SK-N-SH treated with all-trans-retinoic acid at 6 μM for 48 hours (cell line): ENCODE measurements around the gene PPP1CA.

ENCODE experiments used
- ATAC-seq: fragments of 200-7000 bp; cut with Tn5 transposase; 3 replicates; pipeline ENCODE4 v1.9.1; 2020; ENCODE audit warnings: mild to moderate bottlenecking, moderate library complexity
- BACH2 ChIP-seq: fragments of 250-450 bp; sonication (Bioruptor Pico); IDR thresholded peaks from 2 replicates; pipeline ENCODE4 v1.9.0; 2021; ENCODE audit warnings: mild to moderate bottlenecking, borderline replicate concordance
- CSDC2 ChIP-seq: fragments of 250-450 bp; sonication (Bioruptor Pico); IDR thresholded peaks from 2 replicates; pipeline ENCODE4 v1.5.0; 2020; ENCODE audit warnings: mild to moderate bottlenecking, moderate library complexity
- ESRRG ChIP-seq: fragments of 250-450 bp; sonication (Bioruptor Pico); IDR thresholded peaks from 2 replicates; pipeline ENCODE4 v1.6.1; 2021; ENCODE audit warnings: mild to moderate bottlenecking
- GLIS3 ChIP-seq: fragments of 250-450 bp; sonication (Bioruptor Pico); IDR thresholded peaks from 2 replicates; pipeline ENCODE4 v1.5.0; 2020; ENCODE audit warnings: mild to moderate bottlenecking, moderate library complexity
- ISL1 ChIP-seq: fragments of 250-450 bp; sonication (Bioruptor Pico); IDR thresholded peaks from 2 replicates; pipeline ENCODE4 v2.1.2; 2022; ENCODE audit warnings: mild to moderate bottlenecking, moderate library complexity
- OSR1 ChIP-seq: fragments of 250-450 bp; sonication (Bioruptor Pico); IDR thresholded peaks from 2 replicates; pipeline ENCODE4 v1.8.0; 2022; ENCODE audit warnings: moderate library complexity, mild to moderate bottlenecking, inconsistent platforms
- POU6F1 ChIP-seq: fragments of 250-450 bp; sonication (Bioruptor Pico); IDR thresholded peaks from 2 replicates; pipeline ENCODE4 v1.8.0; 2021; ENCODE audit warnings: low read depth, mild to moderate bottlenecking, moderate library complexity, borderline replicate concordance
- PPARA ChIP-seq: fragments of 250-450 bp; sonication (Bioruptor Pico); IDR thresholded peaks from 2 replicates; pipeline ENCODE4 v1.5.0; 2020; ENCODE audit warnings: mild to moderate bottlenecking, borderline replicate concordance
- RARB ChIP-seq: fragments of 250-450 bp; sonication (Bioruptor Pico); IDR thresholded peaks from 2 replicates; pipeline ENCODE4 v1.8.0; 2021; ENCODE audit warnings: mild to moderate bottlenecking, moderate library complexity
- SNAI2 ChIP-seq: fragments of 250-450 bp; sonication (Bioruptor Pico); IDR thresholded peaks from 2 replicates; pipeline ENCODE4 v1.5.0; 2020; ENCODE audit warnings: mild to moderate bottlenecking, moderate library complexity
- TCF4 ChIP-seq: fragments of 250-450 bp; sonication (Bioruptor Pico); IDR thresholded peaks from 2 replicates; pipeline ENCODE4 v1.8.0; 2021; ENCODE audit warnings: mild to moderate bottlenecking, moderate library complexity, borderline replicate concordance
- TOX ChIP-seq: fragments of 250-450 bp; sonication (Bioruptor Pico); IDR thresholded peaks from 2 replicates; pipeline ENCODE4 v1.8.0; 2021; ENCODE audit warnings: mild to moderate bottlenecking, moderate library complexity, borderline replicate concordance
- TSHZ2 ChIP-seq: fragments of 250-450 bp; sonication (Bioruptor Pico); IDR thresholded peaks from 2 replicates; pipeline ENCODE4 v1.5.0; 2020; ENCODE audit warnings: mild to moderate bottlenecking, moderate library complexity
- ZC3H10 ChIP-seq: fragments of 250-450 bp; sonication (Bioruptor Pico); IDR thresholded peaks from 2 replicates; pipeline ENCODE4 v1.5.1; 2021; ENCODE audit warnings: mild to moderate bottlenecking, moderate library complexity
- ZFP3 ChIP-seq: fragments of 250-450 bp; sonication (Bioruptor Pico); IDR thresholded peaks from 2 replicates; pipeline ENCODE4 v1.5.0; 2020; ENCODE audit warnings: mild to moderate bottlenecking, moderate library complexity
- ZFP30 ChIP-seq: fragments of 450-650 bp; formaldehyde crosslinking; IDR thresholded peaks from 2 replicates; pipeline ENCODE4 v1.5.0; 2022; ENCODE audit warnings: mild to moderate bottlenecking, moderate library complexity
- ZNF70 ChIP-seq: fragments of 450-650 bp; formaldehyde crosslinking; IDR thresholded peaks from 2 replicates; pipeline ENCODE4 v1.5.0; 2020; ENCODE audit warnings: mild to moderate bottlenecking, moderate library complexity
- ZNF8 ChIP-seq: fragments of 450-650 bp; formaldehyde crosslinking; IDR thresholded peaks from 2 replicates; pipeline ENCODE4 v1.5.0; 2020; ENCODE audit warnings: mild to moderate bottlenecking, moderate library complexity
- TF ChIP-seq, protein P1 (sequence below): fragments of 250-450 bp; sonication (Bioruptor Pico); IDR thresholded peaks from 2 replicates; pipeline ENCODE4 v1.5.1; 2021; ENCODE audit warnings: mild to moderate bottlenecking, moderate library complexity
- TF ChIP-seq, protein P2 (sequence below): fragments of 250-450 bp; sonication (Bioruptor Pico); IDR thresholded peaks from 2 replicates; pipeline ENCODE4 v1.5.1; 2020; ENCODE audit warnings: low read depth, mild to moderate bottlenecking, moderate library complexity

Gene PPP1CA

DNA sequence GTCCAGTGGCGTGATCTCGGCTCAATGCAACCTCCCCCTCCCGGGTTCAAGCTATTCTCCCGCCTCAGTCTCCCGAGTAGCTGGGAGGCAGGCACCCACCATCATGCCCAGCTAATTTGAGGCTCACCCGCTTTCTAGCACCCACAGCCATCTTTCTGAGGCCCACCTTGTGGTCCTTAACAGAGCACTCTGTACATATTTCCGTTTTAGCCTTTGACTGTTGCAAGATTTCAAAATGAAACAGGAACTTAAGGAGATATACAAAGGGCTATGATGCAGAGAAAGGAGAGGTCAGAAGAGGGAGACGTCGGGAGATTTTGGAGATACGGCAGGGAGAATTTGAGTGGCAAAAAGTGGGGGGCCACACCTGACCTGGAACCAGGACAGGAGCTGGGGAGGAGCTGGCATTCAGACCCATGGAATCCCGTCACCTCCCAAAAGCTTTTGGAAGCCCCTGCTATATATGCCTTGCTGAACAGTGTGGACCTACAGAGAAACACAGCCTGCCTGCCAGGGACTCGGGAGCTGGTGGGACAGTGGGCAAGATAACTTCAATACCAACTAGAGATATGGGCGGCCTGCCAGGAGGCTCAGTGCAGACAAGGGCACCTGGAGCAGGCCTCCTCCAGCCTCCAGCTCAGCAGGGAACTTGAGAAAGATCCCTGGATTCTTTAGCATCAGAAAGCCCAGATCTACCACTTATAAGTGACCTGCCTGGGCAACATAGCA lies 20.2 kb downstream of the PPP1CA start:
- no peak for TF ChIP-seq ZNF8 (CRISPR knock-in tag)
- TF ChIP-seq PPARA (CRISPR knock-in tag): no peak
- no peak for TF ChIP-seq ZC3H10 (CRISPR knock-in tag)
- no peak for TF ChIP-seq OSR1 (CRISPR knock-in tag)
- no peak for TF ChIP-seq TOX
- no peak for TF ChIP-seq ZFP3 (CRISPR knock-in tag)
- TF ChIP-seq POU6F1 (CRISPR knock-in tag): no peak
- no peak for TF ChIP-seq ZNF70 (CRISPR knock-in tag)
- no peak for TF ChIP-seq GLIS3 (CRISPR knock-in tag)
- TF ChIP-seq ISL1 (CRISPR knock-in tag): no peak
- ATAC-seq: no peak

GRCh38 chr11:67379061-67380058 lies 22.3 kb downstream of the PPP1CA start:
- ATAC-seq: peak; percentile 65
- TF ChIP-seq BACH2: no peak
- no peak for TF ChIP-seq TSHZ2
- no peak for TF ChIP-seq POU6F1 (CRISPR knock-in tag)
- no peak for TF ChIP-seq RARB (CRISPR knock-in tag)

- TF ChIP-seq OSR1 (CRISPR knock-in tag) (no peak), ZFP30 (CRISPR knock-in tag) (no peak), TCF4 (CRISPR knock-in tag) (no peak), ZNF70 (CRISPR knock-in tag) (no peak), ESRRG (no peak), PPARA (CRISPR knock-in tag) (no peak), ZFP3 (CRISPR knock-in tag) (no peak), SNAI2 (CRISPR knock-in tag) (no peak), RARB (CRISPR knock-in tag) (no peak), CSDC2 (CRISPR knock-in tag) (no peak), BACH2 (no peak), TSHZ2 (no peak), GLIS3 (CRISPR knock-in tag) (no peak)
- TF ChIP-seq, protein P1, sequence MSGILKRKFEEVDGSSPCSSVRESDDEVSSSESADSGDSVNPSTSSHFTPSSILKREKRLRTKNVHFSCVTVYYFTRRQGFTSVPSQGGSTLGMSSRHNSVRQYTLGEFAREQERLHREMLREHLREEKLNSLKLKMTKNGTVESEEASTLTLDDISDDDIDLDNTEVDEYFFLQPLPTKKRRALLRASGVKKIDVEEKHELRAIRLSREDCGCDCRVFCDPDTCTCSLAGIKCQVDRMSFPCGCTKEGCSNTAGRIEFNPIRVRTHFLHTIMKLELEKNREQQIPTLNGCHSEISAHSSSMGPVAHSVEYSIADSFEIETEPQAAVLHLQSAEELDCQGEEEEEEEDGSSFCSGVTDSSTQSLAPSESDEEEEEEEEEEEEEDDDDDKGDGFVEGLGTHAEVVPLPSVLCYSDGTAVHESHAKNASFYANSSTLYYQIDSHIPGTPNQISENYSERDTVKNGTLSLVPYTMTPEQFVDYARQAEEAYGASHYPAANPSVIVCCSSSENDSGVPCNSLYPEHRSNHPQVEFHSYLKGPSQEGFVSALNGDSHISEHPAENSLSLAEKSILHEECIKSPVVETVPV (CRISPR knock-in tag): no peak
- TF ChIP-seq, protein P2, sequence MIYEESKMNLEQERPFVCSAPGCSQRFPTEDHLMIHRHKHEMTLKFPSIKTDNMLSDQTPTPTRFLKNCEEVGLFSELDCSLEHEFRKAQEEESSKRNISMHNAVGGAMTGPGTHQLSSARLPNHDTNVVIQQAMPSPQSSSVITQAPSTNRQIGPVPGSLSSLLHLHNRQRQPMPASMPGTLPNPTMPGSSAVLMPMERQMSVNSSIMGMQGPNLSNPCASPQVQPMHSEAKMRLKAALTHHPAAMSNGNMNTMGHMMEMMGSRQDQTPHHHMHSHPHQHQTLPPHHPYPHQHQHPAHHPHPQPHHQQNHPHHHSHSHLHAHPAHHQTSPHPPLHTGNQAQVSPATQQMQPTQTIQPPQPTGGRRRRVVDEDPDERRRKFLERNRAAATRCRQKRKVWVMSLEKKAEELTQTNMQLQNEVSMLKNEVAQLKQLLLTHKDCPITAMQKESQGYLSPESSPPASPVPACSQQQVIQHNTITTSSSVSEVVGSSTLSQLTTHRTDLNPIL (CRISPR knock-in tag): no peak
- ATAC-seq: no peak
Observed at GRCh38 chr11:67378544-67378943, 23.1 kb downstream of the PPP1CA start.
